NCI-H2107 (cell line): ENCODE results near the gene C10orf67.

Experiments used
- DNase-seq: peaks from one replicate; lab custom pipeline; 2025; lab: John Stamatoyannopoulos, UW

Gene C10orf67

DNA sequence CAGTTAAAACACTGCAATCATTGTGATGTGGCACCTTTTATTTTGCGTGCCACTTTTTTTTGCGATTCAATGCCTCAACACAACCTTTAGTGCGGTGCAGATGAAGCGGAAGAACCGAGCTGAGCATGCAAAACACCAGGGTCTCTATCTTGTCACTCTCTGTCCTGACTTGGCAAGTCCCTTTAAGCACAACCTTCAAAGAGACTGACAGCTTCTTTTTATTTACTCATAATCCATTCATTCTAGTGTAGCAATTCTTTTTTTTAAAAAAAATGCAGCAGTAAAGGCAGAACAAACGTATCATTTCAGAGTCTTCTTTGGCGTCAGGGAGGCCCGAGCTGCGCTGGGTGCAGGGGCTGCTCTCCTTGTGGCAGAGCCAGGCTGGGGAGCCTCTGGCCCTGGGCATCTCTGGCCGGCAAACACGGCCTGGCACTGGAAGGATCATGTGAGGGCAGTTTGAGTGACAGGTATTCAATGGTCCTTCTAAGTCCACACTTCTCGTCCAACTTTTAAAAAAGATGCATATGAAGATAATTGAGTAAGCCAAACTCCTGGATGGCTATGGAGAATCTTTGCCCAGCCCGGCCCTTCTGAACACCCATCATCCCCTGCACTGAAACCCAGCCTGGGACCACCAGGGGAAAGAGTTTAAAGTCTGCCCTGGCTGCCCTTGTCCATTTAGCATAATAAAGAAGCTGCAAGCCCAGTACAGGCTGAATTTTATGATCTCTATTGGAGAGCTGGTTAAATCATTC is 148.6 kb downstream of the C10orf67 start:
- no peak for DNase-seq

DNA sequence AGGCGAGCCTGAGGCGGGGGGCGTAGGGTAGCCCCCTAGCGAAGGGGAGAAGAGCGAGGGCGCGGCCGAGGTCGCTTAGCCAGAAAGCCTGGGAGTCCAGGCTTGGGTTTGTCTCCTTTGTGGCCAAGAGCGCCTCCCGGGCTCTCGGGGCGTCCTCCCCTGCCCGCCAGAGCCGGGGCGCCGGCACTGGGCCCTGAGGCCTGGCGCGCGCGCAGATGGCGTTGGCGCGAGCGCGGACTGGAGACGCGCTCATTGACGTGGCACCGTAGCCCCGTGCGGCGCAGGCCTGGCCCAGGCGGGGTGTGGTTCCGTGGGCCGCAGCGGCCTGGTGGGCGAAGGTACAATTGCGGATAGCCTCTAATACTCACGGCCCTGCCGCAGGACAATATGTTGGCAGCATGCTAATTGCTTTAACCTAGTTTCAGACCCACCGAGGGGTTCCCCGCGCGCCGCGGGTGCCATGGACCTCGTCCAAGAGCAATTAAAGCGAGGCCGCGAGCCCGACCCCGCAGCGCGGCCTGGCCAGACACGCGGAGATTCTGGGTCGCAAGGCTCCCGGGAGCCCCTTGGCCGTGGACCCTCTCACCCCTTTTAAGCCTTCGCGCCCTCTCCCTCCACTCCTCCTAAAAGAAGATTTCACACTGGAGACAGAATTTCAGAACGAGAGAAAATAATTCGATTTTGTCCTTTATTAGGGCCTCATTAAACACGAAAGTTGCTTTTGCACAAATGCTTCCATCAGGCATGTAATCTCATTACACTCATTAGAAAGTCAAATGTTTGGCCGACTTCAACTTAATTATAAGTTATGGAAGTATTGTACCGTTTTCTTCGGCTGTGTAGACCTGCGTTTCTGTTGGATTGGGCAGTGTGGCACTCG is 149.4 kb downstream of the C10orf67 start:
- DNase-seq = no peak

DNA sequence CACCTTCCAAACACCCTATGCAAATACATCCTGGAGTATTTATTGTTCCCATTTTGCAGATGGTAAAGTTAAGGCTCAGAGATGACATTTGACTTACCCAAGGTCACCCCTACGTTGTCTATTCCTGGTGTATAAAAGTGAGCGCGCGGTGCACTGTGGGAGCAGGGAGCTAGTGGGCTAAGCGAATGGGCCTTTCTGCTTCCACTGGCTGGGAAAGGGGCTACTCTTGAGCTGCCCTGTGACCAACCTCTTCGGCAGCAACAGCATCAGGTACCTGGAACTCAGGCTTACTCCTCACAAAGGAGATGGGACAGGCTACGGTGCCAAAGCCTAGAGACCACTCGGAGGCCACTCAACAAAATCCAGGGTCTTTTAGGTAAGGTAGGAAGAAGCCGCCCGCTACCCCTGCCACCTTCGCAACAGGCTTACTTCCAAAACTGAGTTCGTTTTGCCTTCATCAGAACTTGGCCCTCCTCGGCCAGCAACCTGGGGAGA is 150.1 kb downstream of the C10orf67 start:
- DNase-seq = no peak

DNA sequence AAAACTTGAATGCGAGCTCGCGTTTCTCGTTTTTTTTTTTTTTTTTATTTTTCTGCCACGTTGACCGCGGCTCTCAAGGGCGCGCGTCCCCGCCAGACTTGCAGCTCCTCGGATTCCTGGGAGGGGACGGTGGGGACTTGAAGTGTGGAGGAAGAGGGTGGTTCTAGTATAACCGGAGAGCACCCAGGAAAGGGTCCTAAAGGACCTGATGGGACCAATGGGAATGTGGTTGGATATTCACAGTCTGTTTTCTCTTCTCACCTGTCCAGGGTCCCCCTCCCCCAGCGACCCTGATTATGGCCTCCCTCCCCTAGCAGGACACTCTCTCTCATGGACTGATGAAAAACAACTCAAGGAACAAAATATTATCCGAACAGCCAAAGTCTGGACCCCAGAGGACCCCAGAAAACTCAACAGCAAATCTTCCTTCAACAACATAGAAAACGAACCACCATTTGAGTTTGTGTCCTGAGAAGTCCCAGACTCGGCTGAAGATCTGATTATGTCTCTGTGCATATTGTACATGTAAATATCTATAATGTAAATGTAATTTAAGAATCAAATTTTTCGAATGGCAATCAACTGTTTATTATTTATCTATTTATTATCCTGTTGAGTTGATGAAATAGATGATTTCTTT is 151.0 kb downstream of the C10orf67 start:
- no peak for DNase-seq

DNA sequence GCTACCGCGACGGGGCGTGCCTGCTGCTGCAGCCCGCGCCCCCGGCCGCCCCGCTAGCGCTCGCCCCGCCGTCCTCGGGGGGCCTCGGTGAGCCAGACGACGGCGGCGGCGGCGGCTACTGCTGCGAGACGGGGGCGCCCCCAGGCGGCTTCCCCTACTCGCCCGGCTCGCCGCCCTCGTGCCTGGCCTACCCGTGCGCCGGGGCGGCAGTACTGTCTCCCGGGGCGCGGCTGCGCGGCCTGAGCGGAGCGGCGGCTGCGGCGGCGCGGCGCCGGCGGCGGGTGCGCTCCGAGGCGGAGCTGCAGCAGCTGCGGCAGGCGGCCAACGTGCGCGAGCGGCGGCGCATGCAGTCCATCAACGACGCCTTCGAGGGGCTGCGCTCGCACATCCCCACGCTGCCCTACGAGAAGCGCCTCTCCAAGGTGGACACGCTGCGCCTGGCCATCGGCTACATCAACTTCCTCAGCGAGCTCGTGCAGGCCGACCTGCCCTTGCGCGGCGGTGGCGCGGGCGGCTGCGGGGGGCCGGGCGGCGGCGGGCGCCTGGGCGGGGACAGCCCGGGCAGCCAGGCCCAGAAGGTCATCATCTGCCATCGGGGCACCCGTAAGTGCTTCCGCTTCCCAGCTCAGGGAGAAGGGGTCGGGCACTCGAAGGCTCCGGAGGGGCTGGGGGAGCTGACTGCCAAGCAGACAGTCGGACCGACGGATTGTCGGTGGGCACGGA is 151.7 kb downstream of the C10orf67 start:
- no peak for DNase-seq

DNA sequence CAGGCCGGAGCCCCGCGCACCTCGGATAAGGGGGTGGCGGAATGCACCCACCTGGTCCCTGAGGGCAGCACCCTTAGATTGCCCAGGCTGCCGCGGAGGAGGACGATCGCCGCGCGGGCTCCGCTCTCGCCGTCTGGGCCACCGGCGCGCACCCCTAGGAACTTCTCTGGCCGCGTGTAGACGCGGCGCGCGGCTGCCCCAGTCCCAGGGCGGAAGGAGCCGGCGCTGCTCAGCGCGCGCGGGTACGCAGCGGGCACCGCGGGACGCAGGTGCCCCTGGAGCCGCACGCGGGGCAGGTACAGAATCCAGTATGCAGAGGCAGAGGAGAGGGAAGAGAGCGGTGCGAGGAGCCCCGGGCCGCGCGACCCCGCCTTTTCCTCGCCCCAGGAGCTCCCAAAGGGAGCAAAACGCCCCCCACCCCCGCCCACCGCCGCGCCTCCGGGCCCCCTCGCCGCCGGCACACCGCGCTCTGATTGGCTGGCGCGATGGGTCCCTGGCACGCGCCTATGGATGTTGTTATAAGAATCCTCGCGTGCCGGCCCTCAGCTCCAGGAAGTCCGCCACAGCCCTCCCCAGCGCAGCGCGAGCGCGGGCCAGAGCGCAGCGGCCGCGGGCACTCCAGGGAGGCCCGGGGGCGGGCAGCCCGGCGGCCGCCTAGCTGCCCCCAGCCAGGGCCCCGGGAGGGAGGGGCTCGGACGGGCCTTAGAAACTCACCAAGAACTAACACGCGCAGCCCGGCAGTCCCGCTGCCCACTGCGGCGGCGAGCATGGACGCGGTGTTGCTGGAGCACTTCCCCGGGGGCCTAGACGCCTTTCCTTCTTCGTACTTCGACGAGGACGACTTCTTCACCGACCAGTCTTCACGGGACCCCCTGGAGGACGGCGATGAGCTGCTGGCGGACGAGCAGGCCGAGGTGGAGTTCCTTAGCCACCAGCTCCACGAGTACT is 152.6 kb downstream of the C10orf67 start, which contains the start of gene PTF1A:
PTF1A (plus strand) TSS at position 549 of the 948 bp plus-strand sequence; CDS start at position 768, 219 bp downstream.
- no peak for DNase-seq

DNA sequence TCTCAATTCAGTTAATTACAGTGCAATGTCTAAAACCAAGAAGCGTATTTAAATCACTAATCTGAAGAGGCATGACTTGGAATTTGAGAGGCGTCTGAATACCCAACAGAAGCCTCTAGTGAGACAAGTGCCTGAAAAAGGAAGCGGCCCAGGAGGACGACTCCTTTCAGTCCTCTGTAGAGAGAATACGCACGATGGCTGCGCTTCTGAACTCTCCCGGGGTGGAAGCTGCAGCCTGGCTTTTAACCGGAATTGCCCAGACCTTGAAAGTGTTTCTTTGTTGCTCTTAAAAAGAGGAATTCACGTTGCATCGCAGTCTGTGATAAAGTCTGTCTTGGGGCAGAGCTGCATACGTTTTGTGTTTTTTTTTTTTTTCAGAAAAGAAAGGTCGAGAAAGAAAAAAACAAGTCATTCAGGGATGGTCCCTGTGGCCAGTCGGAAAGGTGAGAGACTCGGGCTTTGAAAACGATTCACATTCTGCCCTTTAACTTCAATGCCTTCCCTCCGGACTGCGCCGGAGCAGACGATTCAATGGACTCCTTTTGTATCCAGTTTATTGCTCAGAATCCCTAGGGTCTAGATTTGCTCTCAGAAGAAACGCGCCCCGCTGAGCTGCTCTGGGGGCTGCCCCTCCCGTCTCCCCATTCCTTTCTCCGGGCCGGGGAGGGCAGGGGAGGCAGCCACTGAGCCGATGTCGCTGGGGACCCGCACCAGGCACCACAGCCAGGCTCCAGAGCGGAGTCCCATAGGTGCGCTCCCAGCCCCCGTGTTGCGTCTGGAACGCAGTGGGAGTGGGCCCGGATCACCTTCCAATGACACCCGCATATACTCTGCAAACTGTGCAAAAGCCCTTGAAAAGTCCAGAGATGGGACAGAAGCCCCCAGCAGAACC is 153.5 kb downstream of the C10orf67 start:
- no peak for DNase-seq

DNA sequence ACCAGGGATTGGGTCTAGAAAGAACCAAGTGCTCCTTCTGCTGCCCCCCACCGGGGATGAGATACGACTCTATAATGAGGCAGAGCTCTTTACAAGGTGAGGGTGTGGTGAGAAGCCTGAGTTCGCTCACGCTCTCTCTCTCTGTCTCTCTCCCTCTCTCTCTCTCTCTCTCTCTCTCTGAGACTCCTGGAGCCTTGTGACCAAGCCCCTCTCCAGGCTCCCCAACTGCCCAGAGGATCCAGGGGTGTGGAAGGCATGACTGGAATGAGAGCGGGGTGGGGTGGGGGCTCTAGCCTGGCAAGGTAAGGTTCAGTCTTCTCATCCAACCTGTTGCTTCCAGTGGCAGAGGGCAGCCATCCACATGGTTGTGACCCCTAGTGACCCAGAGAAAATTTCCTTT is 155.6 kb downstream of the C10orf67 start:
- DNase-seq = no peak

DNA sequence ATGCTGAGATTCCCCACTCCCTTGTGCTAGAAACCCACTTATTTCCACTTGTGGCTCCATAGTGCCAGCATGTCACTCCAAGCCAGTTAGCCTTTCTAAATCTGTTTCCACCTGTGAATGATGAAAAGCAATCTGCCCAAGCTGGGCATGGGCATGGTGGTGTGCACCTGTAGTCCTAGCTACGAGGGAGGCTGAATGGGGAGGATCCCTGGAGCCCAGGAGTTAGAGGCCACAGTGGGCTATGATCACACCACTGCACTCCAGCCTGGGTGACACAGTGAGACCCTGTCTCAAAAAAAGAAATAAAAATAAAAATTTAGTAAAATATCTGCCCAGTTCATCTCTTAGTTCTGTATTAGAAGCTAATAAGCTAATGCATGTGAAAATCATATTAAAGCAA is 157.4 kb downstream of the C10orf67 start:
- no peak for DNase-seq

DNA sequence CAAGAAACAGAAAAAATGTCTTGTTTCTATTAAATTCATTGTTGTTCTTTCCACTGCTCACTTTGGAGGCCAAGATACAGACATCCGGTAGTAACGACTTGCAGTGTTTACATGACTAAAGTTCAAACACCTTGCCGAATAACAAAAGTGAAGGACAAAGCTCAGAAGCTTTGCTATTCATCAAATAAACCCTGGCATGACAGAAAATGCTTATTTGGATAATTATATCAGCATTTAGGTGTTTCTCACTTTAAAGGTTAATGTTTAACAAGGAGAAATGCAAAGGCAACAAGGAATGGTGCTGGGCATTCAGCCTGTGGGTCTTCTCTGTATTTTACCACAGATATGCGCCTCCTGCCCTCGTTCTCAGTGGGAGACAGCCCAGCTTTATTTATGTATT is 157.9 kb downstream of the C10orf67 start:
- DNase-seq = no peak

DNA sequence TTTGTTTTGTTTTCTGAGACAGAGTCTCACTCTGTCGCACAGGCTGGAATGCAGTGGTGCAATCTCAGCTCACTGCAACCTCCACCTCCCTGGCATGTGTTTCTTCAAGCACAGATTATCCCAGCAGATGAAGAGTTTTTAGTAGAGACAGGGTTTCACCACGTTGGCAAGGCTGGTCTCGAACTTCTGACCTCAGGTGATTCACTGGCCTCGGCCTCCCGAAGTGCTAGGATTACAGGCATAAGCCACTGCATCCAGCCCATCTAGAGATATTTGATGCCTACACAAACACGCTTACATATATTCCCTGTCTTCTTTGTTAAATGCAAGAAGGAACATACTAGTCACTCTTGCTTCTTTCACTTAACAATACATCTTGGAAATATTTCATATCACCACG is 158.4 kb downstream of the C10orf67 start:
- no peak for DNase-seq

DNA sequence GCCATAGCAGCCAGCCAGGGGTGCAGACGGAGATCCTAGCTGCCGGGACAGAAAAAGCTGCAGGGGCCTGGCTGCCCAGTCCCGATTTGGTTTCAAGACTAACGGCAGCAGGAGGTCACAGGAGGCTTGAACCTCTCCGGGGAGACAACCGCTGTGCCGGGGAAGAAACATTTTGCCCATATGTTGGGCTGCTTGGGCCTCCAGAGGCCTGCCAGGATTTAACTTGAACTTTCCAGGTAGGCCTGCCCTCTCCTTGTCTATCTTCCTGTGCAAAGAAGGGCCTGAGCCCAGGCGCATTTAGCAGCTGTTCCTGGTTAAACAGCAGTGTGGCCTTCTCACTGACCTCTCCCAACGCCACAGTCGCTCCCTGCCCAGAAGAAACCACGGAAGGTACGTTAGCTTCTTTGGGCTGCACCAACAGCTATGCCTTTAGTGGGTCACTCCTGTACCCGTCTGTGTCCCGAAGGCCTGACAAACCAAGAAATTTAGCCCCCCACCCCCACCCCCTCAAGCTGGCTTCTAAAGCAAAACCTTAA is 169.6 kb downstream of the C10orf67 start:
- DNase-seq = no peak

DNA sequence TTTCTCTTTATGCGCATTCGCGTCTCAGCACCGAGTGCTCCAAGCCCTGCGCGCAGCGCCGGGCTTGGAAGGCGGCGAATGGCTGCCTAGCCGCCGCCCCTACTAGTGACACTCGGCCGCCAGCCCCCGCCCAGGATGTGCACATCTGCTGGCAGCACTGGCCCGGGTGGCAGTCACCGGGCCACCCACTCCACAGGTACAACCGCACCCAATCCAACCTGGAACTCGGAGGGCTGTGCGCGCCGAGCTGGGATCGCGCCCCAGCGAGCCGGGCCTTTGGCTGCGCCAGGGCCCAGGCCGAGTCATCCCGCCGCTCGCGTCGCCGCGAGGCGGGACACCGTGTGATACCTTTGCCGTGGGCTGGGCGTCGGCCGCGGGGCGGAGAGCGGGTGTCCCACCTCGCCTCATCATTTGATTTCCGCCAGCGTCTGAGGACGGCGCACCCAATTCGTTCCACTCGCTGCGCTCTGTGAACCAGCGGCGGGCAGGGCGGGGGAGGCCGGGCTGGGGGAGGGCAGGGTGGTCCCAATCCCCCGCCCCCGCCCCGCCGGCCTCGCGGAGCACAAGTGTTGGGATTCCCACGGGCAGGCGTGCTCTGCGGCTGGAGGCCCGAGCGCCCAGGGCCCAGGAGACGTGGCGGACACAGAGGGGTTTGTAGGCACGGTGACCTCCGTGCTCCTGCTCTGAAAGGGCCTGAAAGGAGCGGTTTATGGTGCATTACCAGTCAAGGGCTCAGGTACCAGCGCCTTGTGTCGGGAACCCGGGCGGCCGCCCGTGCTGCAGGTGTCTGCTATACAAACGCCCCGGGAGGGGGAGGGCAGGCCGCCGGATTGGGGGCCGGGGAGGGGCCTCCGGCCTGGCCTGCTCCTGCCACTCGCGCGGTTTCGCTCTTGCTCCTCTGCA is 170.3 kb downstream of the C10orf67 start:
- DNase-seq = no peak

DNA sequence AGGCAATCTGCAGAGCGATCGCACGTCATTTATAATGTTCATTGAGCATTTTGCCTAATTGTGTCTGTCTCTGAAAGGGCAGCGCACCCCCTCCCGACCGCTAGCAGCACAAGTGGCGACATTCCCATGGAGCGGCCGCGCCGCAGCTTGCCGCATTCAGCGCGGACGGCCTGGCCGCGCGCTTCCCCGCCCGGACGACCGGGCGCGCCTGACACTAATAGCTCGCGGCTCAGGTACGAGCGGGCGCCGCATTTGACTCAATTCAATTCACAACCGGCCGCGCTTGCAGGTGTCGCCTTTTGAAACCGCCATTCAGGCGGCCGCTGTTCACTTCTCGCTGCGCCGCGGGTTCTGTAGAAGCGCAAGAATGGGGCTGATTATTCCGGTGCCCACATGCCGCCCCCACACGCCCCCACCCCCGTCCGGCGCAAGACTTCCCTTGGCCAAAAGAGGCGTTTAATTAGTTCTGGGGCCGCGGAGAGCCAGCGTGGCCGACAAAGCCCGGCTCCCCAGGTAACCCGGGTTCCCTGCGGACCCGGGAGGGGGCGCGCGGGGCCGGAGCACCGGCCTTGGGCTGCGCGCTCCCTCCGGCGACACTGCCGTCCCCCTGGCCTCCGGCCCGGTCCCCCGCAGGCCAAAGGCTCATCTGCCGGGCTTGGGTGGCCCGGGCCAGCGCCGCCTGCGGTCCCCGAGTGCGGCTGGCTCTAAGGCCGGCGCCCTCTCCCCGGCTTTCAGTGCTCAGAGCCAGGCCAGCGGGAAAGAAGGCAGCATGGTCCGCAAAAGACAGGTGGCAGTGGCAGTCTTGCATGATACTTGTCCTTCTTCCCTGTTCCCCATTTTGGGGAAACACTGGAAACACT is 171.2 kb downstream of the C10orf67 start:
- DNase-seq = no peak

DNA sequence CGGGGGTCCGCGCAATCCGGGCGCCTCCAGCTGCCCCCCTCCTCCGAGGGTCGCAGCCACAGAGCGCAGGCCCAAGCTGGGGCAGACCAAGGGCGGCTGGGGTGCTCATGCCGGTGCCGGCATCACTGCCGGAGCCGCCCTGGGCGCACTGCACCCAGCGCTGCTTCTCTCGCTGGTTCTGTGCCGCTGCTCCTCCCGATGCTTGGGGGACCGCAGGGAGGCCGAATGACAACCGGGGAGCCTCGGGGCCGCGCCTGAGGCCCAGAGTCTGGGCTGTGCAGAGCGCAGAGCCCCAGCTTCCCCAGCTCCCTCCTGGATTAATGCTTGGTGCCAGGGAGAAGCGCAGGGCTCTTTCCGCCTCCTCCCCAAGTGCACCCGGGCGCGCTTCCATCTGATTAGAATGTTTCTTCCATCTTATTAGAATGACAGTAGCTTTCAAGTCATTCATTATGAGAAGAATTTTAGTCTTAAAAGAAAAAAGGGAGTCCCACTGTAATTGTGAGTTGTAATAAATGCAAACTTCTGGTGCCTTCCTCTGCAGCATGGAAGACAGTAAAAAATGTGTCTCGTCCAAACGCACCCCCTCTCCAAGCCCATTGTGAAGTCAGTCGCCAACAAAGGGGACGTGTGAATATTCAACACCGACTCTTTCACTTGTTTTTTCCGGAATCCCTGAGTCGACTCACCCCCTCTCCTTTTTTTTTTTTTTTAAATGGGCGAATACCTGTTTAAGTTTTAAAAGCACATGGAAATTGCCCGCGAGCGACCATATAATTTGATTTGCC is 172.0 kb downstream of the C10orf67 start:
- no peak for DNase-seq

DNA sequence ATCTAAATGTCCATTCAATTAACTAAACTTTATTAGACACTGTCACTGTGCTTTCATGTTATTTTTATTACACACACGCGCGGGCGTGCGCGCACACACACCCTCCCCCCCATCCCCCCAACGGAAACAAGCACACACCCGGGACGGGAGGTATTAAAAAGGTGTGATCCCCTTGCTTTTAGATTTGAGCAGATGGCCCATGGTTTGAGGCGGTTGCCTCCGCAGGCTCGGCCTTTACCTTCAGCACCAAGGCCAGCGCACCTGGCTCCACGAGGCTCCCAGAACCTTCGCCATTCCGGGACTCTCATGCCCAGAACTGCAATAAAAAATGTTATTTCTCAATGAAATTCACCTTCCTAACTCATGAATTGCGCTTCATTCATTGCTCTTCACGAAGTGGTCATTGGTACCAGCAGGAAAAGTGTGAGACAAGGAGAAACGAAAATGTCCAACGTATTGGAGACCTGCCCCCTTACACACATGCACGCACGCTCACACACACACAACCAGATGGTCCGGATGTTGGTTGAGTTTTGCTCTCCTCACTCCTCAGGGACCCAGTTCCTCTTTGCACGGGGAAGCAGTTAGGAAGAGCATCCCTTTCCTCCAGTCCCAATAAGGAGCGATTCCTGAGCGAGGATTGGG is 173.2 kb downstream of the C10orf67 start:
- no peak for DNase-seq
